Erythroblast (primary cell): Measurements from ENCODE around the gene SIL1.

Experiments
- GATA1 ChIP-seq: IDR thresholded peaks from 2 replicates; pipeline ENCODE4 v1.6.1; 2011; ENCODE audit warnings: low read depth, mild to moderate bottlenecking, control low read depth, low read length, moderate library complexity
- POLR2A ChIP-seq: IDR thresholded peaks from 2 replicates; pipeline ENCODE4 v1.6.1; 2011; ENCODE audit warnings: mild to moderate bottlenecking, low read length

DNA sequence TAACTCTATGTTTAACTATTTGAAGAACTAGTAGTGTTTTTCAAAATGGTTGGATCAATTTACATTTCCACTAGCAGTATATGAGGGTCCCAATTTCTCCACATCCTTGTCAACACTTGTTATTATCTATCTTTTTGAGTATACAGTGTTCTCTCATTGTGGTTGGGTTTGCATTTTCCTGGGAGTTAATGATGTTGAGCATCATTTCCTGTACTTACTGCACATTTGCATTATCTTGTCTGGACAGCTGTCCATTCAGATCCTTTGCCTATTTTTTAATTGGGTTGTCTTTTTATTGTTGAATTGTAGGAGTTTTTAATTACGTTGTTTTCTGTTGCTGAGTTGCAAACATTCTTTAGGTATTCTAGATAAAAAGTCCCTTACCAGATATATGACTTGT, 219.6 kb downstream of the SIL1 start:
- TF ChIP-seq POLR2A, result no peak
- no peak for TF ChIP-seq GATA1
